GM21367 (cell line): ENCODE measurements around the gene EIF4G2.

ENCODE experiments used
- ATAC-seq: cut with Tn5 transposase; IDR thresholded peaks from one replicate; pipeline ENCODE4 v1.9.1; 2021; ENCODE audit not compliant: unreplicated experiment

EIF4G2 gene

DNA sequence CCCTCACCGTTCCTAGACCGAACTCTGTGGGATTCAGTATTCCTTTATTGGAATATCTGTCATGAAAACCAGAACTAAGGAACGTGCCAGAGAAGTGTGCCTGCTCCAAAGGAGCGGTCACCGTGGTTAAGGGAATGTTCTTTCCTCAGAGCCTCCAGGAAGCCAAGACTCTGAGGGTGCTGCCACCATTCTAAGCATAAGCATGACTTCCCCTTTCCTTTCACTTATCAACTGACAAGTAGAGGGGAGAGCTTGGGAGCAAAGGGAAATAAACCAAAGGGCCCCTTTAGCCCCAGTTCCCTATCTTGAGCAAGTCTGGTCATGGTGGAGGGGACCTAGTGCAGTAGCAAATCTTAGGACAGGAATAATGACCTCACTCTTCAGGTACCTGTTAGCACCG, 30.9 kb downstream of the EIF4G2 start:
- no peak for ATAC-seq

DNA sequence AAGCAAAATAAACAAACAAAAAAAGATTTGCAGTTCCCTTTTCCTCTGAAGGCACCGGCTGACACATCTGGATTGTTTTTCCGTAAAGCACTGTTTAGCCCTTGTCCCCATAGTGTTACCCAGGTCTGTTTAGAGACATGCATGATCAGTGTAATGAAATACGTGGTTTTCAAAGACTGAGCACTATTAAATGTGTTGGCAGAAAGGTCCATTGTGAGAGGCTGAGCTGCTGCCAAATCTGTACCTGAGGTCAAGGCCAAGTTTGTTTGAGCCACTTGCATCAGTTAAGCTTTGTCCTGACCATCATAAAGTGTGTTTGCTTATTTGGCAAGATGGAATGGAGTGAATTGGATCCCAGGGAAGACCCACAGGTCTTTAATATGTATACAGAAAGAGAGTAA, 31.3 kb downstream of the EIF4G2 start:
- ATAC-seq: no peak

DNA sequence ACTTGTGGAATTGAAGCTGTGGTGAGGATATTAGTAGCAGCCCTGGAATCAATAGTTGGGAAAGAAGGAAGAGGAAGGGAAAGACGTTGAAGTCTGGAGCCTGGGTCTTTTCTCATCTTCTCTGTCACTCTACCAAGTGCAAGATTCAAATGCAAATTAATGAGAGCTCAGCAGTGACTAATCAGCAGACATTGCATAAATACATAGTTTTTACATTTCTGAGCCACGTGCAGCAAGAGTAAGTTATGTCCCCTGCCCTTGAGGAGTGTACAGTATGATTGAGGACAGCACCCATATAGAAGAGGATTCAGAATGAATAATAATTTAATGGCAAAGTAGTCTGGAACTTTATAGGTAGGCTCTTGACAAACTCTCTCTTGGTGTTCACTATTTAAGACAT, 33.9 kb downstream of the EIF4G2 start:
- no peak for ATAC-seq

DNA sequence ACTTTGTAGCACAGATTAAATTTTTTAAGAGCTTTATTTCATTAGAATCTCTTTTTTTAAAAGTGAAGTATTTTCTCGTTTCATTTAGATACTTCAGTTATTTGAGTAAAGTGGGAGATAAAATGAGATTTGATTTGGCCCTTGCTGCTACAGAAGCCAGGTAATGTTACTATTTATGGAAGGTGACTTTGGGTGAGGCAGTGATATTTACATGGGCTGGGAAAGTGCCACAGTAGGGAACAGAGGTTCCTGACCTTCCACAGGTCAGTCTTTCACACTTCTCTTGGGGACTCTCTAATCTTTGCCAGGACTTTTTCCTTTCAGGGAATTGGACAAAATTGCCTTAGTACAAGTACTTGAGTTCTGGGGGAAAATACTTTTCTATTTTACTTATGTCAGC, 37.3 kb downstream of the EIF4G2 start:
- ATAC-seq: no peak

DNA sequence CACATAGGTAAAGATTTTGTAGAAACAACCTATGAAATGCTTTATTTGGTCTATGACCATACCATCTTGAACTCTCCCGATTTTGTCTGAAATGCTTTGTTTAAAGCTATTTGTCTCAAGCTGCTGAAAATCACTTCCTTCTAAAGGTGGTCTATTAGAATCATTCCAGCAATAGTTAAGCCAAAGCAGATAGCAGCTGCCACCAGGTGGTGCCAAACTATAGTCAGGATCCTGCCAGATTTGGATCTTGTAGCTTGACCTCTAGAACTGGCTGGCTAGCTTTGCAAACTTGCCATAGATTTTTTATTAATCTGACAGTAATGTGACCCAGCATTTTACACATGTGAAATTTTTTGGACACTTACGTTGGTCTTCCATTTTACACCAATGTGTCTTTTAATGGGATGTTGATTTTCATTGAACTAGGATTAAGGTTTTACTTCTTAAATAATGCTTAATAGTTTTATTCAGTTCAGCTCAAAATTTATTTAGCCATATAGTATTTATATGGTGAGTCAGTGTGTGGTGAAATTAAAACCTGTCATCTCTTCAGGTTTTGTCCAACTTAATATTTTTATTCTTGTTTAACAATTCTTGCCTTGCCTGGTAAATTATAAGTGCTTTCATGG, 38.0 kb downstream of the EIF4G2 start:
- no peak for ATAC-seq

DNA sequence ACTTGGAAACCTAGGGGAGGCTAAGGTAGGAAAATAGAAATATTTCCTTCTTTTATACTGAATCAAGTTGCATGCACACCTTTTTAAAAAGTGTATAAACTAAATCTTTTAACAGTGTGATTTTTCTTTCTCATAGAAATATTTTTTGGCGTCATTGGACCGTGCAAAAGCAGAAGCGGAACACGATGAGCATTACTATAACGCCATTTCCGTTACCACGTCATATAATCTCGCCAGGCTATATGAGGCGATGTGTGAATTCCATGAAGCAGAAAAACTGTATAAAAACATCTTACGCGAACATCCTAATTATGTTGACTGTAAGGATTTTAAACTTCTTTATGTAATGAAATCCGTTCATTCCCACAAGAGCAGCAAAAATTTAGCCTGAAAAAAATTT, 44.3 kb downstream of the EIF4G2 start:
- no peak for ATAC-seq

DNA sequence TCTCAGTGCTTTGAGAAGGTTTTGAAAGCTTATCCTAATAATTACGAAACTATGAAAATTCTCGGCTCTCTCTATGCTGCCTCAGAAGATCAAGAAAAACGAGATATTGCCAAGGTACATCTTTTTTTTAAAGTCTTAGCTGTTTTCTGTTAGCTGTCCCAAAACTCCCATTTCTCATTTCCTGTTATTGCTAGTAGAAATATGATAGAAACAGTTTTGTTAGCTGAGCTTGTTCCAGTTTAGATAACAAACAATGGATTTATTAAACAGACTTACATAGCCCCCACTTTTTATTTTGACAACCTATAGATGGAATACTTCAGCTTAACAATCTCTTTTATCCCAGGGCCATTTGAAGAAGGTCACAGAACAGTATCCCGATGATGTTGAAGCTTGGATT, 45.0 kb downstream of the EIF4G2 start:
- no peak for ATAC-seq

DNA sequence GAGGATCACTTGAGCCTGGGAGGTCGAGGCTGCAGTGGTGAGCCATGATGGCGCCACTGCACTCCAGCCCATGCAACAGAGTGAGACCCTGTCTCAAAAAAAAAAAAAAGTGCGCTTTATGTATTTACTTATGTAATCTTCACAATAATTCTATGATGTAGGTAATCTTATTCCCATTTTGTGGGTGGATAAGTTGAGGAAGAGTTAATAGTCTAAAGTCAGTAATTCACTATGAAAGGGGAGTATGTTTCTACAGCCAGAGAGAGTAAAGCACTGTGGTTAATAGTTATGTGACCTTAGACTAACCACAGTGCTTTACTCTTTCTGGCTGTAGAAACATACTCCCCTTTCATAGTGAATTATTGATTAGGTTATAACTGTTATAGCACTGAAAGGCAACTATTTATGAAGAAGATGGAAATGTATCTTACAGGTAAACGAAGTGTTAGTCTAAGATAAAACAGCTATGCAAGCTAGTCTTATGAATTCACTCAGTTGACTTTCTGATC, 45.8 kb downstream of the EIF4G2 start:
- no peak for ATAC-seq

DNA sequence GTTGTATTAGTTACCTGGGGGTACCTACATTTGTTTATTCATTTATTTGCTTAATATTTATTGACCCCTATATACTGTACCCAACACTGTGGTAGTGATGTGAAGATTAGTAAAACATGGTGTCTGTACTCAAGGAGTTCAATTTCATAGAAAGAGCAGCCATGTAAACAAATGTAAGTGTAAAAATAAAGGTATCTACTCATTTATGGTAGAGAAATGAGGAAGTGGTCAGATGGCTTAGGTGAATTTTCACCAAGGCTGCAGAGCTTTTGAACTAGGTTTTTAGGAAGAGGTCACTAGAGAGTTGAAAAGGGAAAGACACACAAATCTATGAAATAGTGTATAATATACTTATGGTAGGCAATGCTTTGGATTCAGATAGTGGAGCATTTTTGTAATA, 46.5 kb downstream of the EIF4G2 start:
- ATAC-seq: peak; percentile 92

DNA sequence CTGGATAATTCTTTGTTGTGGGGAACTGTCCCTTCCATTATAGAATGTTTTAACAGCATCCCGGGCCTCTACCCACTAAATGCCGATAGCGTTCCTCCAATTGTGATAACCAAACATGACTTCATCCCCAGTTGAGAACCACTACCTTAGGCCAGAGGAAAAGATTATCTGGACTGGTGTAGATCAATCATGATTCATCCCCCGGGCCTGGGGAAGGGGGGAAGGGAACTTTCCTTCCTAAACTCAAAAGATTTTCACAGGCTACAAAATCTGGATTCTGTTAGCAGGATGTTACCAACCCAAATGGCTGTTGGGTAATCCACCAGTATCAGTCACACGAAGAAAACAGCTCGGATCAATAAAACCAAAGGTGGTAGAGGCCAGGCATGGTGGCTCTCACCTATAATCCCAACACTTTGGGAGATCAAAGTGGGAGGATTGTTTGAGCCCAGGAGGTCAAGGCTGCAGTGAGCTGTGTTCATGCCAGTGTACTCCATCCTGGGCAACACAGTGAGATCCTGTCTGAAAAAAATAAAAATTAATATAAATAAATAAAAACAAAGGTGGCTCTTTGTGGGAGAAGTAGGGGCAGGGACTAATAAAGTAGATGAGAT, 47.5 kb downstream of the EIF4G2 start:
- ATAC-seq: no peak

DNA sequence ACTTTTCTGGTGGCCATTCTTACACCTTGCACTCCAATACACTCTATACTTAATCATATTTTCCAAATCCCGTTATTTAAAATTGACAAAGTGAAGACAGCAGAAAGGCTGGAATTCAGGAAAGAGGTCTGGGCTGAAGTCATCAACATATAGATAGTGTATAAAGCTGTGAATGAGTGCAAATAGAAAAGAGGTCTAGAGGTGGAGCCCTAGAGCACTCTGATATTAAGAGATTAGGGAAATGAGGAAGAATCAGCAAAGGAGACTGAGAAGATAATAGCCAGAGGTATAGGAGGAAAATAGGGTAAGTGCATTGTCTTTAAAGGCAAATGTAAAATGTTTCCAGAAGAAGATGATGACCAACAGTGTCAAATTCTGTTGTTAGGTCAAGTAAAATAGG, 49.8 kb downstream of the EIF4G2 start:
- ATAC-seq: no peak

DNA sequence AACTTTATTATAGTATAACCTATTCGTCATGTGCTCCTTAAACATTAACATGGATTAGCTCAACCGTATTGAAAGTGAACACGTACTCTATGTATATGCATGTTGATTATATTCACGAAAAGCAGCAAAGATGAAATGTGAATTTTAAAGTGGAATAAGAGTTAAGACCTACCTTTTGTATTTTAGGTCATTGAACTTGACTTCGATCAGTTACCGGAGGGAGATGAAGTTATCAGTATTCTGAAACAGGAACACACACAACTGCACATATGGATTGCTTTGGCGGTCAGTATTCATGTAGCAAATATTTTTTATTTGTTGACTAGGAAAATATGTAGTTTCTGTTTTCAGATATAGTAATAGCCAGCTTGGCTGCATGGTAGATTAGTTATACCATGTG, 56.2 kb downstream of the EIF4G2 start:
- ATAC-seq: no peak

DNA sequence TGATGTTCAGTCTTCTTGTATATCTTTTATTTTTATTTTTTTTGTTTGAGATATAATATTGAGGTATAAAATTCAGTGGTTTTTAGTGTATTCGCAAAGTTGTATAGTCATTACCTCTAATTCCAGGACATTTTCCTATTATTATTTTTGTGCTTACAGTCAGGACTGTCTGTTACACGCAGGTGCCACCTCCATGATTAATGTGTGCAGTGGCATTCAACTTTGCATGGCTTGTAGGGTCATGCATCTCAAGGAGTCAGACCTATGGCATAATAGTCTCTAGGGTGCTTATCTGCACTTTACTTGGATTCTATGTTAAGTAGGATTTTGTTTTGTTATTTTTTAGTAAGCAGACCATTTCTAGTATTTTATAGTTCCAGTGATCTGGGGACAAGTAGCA, 56.7 kb downstream of the EIF4G2 start:
- ATAC-seq: no peak

DNA sequence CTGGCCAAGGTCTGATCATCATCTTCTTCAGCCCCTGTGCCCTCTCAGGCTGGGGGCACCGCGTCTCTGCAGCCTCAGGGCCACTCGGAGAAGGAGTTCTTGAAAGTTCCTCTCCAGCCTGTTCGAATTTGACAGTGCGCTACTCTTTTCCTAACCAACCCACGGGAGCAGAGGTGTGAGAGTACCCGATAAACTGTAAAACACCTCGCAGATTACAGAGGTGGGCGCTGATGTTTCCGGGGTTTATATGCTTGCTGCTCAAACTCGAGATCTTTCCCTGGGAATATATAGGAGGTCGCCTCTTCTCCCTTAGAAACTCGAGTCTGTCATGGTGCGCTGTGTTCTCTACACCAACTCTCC, 57.2 kb downstream of the EIF4G2 start:
- ATAC-seq: no peak

DNA sequence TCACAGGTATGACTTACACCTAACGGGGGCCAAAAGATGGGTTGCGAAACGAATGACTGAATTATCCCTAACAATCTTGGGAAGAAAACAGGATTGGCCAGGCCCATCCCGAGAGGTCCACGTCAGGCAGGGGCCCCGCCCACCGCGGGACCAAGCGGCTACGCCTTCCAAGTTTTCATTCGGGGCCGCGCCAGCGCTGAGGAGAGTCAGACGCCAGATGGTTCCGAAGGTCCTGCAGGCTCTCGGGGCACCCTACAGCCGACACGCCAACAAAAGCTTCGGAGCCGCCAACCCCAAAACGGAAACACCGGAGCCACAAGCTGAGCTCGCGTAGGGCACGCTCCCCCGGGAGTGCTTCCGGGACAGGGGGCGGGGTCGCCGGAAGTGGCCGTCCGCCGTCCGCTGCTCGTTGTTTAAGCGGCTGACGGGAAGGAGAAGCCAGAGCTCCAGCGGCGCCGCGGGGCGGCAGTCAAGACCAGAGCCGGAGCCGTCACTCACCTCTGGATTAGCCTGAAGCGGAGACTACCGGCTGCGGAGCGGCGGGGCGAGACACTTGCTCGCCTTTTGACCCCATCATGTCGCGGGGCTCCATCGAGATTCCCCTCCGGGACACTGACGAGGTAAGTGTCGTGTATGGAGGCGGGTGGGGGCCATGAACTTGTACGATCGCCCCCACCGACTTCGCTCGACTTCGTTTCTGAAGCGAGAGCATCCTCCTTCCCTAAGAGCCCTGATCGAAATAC, 57.7 kb downstream of the EIF4G2 start, which contains the start of gene CTR9:
Gene CTR9, plus strand, starts transcription at position 409 of the 743 bp plus-strand sequence. Its CDS starts 167 bp downstream, at position 576.
- ATAC-seq: peak; percentile 82

DNA sequence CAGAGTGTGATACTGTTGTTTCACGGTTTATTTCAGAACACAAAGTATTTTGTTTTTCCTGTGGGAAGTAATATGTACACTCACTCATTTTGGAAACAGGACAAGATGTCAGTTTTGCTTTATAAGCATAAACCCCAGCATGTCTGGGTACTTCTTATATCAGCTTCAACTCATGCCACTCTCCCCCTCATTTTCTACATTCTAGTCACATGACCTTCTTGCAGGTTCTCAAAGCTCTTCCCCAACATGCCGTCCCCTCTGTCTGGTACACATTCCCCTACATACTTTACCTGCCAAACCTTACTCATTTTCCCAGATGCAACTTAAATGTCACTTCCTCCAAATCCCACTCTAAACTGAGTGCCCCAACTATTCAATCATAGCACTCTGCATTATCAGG, 59.2 kb downstream of the EIF4G2 start:
- no peak for ATAC-seq

DNA sequence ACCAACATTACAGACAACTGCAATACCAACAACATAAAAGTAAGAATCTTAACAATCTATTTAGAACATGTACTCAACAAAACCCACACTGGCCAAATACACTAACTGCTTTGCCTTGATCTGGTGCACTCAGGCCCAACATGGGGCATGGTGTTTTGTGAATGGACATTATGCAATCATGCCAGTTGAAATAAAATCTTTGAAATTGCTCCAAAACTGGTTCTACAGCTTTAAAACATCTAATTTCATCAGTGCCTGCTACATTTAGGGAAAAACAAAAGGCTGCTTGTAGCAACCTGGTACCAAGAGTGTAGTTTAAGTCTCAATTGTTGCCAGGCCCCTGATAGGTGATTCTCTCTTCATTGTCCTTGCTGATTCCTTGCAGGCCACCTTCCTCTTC, 61.0 kb downstream of the EIF4G2 start:
- ATAC-seq: no peak
